Panc1 (cell line): ENCODE results near the gene PROX2.

ENCODE experiments used
- POLR2AphosphoS5 ChIP-seq: IDR thresholded peaks from 2 replicates; pipeline ENCODE4 v1.6.1; 2012; ENCODE audit warnings: mild to moderate bottlenecking, low read depth, low read length, moderate library complexity
- REST ChIP-seq, 2 experiments: IDR thresholded peaks; 2 replicates each; pipeline ENCODE4 v1.6.1; 2011 to 2012; ENCODE audit warnings: low read depth in 2 of 2, control low read depth in 1 of 2, low read length in 1 of 2, mild to moderate bottlenecking in 1 of 2, moderate library complexity in 1 of 2; ENCODE audit not compliant: insufficient read depth in 1 of 2
- SIN3A ChIP-seq: IDR thresholded peaks from 2 replicates; pipeline ENCODE4 v1.6.1; 2012; ENCODE audit warnings: low read depth, mild to moderate bottlenecking, low read length, moderate library complexity, borderline replicate concordance; ENCODE audit not compliant: insufficient read depth
- TCF7L2 ChIP-seq: IDR thresholded peaks from 2 replicates; pipeline ENCODE4 v1.6.1; 2011; ENCODE audit warnings: mild to moderate bottlenecking, low read depth, low read length, inconsistent platforms
- TF ChIP-seq, protein P1 (sequence below): fragments of 450-650 bp; IDR thresholded peaks from 2 replicates; pipeline ENCODE4 v1.5.1; 2017; ENCODE audit warnings: mild to moderate bottlenecking

DNA sequence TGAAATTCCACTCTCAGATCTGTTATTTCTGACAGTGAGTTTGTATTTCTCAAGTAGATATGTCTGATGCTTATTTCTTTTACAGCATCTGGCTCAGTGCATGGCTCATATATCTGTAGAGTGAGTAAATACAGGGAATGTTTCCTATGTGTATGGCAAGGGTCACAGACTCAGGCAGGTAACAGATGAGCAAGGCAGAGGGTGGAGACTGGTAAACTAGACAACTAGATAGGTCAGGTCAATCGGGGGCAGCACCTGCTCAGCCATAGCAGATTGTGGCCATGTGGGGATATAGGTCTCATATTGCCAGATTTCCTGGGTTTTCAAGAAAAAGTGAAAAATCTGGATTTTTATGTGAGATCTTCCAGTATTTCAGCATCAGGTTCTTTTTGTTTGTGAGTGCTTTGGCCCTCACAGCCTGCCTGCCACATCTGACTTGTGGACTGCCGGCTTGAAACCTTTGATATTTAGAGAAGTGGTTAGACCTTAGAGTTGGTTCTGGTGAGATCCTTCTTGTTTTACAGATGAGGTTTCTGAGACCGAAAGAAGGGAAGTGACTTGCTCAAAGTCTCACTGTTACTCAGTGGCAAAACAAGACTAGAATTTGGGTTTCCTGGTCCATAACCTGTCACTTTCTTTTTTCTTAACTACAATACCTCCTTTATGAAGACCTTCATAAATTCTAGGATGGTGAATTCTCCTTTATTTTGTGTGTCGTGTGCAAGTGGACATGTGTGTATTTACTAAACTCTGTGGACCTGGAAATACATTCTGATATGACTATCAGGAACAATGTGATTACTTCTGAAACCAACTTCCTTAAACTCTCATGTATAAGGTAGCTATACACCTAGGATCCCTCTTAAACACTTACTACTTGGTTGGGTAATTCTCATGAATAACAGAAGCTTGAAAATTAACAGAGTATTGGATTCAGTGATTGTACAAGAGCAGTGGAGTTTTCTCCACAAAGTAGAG, 34.4 kb downstream of the PROX2 start:
- TF ChIP-seq, protein P1, sequence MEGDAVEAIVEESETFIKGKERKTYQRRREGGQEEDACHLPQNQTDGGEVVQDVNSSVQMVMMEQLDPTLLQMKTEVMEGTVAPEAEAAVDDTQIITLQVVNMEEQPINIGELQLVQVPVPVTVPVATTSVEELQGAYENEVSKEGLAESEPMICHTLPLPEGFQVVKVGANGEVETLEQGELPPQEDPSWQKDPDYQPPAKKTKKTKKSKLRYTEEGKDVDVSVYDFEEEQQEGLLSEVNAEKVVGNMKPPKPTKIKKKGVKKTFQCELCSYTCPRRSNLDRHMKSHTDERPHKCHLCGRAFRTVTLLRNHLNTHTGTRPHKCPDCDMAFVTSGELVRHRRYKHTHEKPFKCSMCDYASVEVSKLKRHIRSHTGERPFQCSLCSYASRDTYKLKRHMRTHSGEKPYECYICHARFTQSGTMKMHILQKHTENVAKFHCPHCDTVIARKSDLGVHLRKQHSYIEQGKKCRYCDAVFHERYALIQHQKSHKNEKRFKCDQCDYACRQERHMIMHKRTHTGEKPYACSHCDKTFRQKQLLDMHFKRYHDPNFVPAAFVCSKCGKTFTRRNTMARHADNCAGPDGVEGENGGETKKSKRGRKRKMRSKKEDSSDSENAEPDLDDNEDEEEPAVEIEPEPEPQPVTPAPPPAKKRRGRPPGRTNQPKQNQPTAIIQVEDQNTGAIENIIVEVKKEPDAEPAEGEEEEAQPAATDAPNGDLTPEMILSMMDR: no peak
- TF ChIP-seq POLR2AphosphoS5 (no peak), TCF7L2 (no peak), SIN3A (no peak), REST (IDR thresholded peaks at IDR 0.05; ENCODE audit: insufficient read depth in 1 of 2, low read depth in 2 of 2, low read length in 1 of 2) (no peak)
